CD4-positive, alpha-beta T cell treated with Interleukin-2 at 100 ng/mL for 4 hours (primary cell): Measurements from ENCODE around the gene LSAMP.

Experiments
- DNase-seq: peaks from one replicate; pipeline ENCODE4 v3.0.0-alpha.2; 2020; ENCODE audit warnings: low spot score

Gene LSAMP

GRCh38 chr3:116018646-116019045 is 426.6 kb downstream of the LSAMP start:
- DNase-seq, result no peak

GRCh38 chr3:116015931-116016330 is 429.4 kb downstream of the LSAMP start:
- DNase-seq, result no peak

- DNase-seq, result no peak
Measured at GRCh38 chr3:116007000-116007399, 438.3 kb downstream of the LSAMP start.

- DNase-seq, result no peak
Measured at GRCh38 chr3:116005404-116005803, 439.9 kb downstream of the LSAMP start.

GRCh38 chr3:116002235-116002634 is 443.1 kb downstream of the LSAMP start:
- no peak for DNase-seq

- DNase-seq, result no peak
Measured at GRCh38 chr3:116001151-116001621, 444.1 kb downstream of the LSAMP start.

- no peak for DNase-seq
Measured at GRCh38 chr3:116000311-116000710, 445.0 kb downstream of the LSAMP start.

- no peak for DNase-seq
Measured at GRCh38 chr3:115999613-116000012, 445.7 kb downstream of the LSAMP start.

GRCh38 chr3:115999001-115999585 is 446.2 kb downstream of the LSAMP start:
- no peak for DNase-seq

- DNase-seq, result no peak
Measured at GRCh38 chr3:115996420-115997108, 448.7 kb downstream of the LSAMP start.

- no peak for DNase-seq
Measured at GRCh38 chr3:115990669-115991068, 454.6 kb downstream of the LSAMP start.

GRCh38 chr3:115989684-115990421 is 455.4 kb downstream of the LSAMP start:
- DNase-seq, result no peak

- no peak for DNase-seq
Measured at GRCh38 chr3:115986555-115987207, 458.6 kb downstream of the LSAMP start.

GRCh38 chr3:115982629-115983028 is 462.7 kb downstream of the LSAMP start:
- DNase-seq, result no peak

- DNase-seq, result no peak
Measured at GRCh38 chr3:115982108-115982507, 463.2 kb downstream of the LSAMP start.

GRCh38 chr3:115980709-115981108 is 464.6 kb downstream of the LSAMP start:
- DNase-seq, result no peak

- no peak for DNase-seq
Measured at GRCh38 chr3:115977866-115978265, 467.4 kb downstream of the LSAMP start.

- no peak for DNase-seq
Measured at GRCh38 chr3:115975796-115976195, 469.5 kb downstream of the LSAMP start.

GRCh38 chr3:115975353-115975752 is 469.9 kb downstream of the LSAMP start:
- DNase-seq, result no peak

- no peak for DNase-seq
Measured at GRCh38 chr3:115974940-115975339, 470.3 kb downstream of the LSAMP start.

GRCh38 chr3:115968871-115969270 is 476.4 kb downstream of the LSAMP start:
- no peak for DNase-seq

- no peak for DNase-seq
Measured at GRCh38 chr3:115961380-115961779, 483.9 kb downstream of the LSAMP start.

- no peak for DNase-seq
Measured at GRCh38 chr3:115960799-115961198, 484.5 kb downstream of the LSAMP start.
